ENCODE results near the gene COL25A1.
"Not testable (repeated sequence)": the region's sequence is repeated elsewhere in the genome, so short reads cannot be mapped to it uniquely, and the experiment has no call there.

Gene COL25A1

DNA sequence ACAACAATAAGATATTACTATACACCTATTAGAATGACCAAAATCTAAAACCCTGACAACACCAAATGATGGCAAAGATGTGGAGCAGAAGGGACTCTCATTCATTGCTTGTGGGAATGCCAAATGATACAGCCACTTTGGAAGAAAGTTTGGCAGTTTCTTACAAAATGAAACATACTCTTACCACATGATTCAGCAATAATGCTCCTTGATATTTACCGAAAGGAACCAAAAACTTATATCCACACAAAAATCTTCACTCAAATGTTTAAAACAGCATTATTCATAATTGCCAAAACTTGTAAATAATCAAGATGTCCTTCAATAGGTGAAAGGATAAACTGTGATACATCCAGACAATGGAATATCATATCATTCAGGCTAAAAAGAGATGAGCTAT, 180.9 kb downstream of the COL25A1 start:
- no peak for DNase-seq

DNA sequence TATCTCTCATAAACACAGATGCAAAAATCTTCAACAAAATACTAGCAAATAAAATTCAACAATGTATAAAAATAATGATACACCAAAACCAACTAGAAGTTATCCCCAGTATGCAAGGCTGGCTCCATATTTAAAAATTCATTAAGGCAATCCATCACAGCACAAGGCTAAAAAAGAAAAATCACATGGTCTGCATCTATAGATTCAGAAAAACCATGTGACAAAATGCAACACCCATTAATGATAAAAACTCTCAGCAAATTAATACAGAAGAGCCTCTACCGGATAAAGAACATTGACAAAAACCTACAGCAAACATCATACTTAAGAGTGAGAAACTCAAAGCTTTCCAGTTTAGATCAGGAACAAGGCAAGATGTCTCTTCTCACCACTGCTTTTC, 182.6 kb downstream of the COL25A1 start:
- DNase-seq: no peak

DNA sequence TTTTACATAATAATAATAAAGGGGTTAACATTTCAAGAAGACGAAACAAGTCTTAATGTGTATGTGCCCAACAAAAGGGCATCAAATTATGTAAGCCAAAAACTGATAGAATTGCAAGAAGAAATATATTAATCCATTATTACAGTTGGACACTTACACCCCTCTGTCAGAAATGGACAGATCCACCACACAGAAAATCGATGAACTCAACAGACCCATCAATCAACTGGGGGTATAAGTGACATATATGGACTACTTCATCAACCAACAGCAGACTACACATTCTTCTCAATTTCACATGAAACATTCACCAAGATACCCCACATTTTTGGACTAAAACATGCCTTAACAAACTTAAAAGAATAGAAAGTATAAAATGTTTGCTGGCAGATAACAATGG, 183.8 kb downstream of the COL25A1 start:
- DNase-seq: no peak

DNA sequence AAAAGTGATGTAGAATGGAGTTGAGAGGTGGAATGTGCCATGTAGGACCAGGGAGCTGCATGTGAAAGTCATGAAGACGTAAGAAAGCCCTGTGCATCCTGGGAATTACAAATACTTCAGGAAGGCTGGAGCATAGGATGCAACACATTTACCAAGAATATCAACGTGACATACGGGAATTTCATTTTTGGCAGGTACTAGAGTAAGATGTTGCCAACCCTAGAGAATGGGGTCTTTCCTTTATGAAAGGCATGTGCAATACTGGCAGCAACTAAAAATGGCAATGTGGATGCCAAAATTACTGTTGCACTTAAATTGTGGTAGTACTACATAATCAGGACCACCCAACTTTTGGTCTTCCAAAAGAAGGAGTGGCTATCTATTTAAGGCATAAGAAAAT, 188.0 kb downstream of the COL25A1 start:
- DNase-seq: no peak

DNA sequence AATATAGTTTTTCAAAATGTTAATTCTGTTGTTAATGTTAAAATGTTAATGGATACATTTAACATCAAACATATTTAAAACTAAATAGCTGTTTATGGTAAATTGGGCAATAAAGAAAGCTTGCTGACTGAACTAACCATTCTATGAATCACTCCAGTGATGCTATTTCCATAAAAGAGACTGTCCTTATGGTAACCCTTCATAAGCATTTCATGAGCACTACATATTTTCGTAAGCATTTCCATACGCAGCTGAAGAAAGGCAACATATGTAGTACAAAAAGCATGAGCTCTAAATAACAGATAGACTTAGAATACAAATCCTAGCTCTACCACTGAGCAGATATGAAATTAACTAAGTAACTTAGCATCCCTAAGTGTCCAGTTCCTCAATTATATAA, 188.9 kb downstream of the COL25A1 start:
- peak; percentile 66 for DNase-seq

DNA sequence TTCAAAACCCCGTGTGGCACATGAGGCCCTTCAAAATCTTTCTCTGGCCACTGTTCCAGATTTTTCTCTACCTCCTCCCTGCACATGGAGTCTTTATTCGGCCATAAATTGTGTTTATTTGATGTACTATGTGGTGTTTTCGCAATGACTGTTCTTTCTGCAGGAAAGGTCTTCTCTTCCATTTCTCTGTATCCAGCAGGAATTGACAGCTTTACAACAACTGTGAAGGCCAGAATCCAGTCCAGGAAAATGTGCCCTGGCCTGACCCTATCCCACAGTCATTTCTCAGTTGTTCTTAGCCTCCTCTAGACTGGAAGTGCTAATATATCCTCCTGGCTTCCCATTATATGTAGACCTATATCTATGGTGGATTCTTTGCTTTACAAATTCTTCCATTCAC, 191.4 kb downstream of the COL25A1 start:
- DNase-seq: no peak

DNA sequence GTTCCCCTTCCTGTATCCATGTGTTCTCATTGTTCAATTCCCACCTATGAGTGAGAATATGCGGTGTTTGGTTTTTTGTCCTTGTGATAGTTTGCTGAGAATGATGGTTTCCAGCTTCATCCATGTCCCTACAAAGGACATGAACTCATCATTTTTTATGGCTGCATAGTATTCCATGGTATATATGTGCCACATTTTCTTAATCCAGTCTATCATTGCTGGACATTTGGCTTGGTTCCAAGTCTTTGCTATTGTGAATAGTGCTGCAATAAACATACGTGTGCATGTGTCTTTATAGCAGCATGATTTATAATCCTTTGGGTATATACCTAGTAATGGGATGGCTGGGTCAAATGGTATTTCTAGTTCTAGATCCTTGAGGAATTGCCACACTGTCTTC, 194.2 kb downstream of the COL25A1 start:
- not testable (repeated sequence) for DNase-seq

DNA sequence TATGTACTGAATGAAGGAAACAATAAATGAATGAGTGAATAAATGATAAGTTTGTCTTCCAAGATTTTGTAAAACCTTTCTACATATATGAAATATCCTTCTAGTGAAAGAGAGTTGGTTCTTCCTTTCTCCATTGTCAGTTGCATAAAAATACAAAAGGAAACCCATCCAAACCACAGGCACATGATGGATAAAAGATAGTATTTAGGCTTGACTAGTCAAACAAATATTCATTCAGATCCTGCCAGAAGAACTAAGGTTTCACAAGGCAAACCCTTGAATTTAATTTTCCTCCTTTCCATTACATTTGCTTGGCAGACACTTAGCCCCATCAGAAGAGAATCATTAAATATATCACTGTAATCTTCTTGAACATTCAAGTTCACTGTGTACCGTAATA, 208.4 kb downstream of the COL25A1 start:
- no peak for DNase-seq

DNA sequence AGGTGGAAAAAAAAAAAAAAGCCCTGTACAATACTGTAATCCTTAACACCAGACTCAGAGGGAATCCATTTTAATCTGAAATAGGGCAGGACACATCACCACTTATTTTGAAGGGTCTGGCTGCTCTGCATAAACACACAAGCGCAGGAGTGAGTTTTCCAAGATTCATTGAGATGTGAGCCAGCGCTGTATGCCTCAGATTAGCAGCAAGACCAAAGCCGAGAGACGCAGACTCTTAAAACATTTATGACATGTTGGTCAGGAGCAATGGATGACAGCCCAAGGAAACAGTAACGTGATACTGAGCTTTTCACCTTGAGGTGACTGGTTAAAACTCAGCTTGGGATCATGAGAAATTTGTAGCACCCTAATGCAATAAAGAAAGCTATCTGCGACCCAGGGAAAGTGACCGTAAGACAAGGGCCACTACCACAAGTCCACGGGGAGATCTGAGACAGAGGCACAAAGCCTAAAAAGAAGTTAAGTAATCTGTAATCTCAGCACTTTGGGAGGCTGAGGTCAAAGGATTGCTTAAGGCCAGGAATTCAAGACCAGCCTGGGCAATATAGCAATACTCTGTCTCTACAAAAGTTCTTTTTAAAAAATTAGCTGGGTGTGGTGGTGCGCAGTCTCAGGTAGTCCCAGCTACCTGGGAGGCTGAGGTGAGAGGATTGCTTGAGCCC, 210.6 kb downstream of the COL25A1 start:
- DNase-seq: no peak

DNA sequence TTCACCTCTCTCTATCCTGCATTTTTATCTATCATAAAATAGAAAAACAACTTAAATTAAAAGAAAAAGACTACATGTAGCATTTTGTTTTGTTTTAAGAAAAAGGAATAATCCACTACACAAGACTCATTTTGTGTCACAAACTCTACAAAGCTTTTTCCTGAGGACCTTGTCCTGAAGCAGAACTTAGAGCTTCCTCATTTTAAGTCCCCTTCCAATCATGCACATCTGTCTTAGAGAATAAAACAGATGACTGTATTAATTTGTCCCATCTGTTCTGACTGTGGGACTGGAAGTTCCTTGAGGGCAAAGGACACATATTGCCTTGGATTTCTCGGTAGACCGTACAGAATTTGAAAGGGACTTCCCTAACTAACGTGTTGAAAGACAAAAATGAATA, 218.5 kb downstream of the COL25A1 start:
- DNase-seq: no peak

DNA sequence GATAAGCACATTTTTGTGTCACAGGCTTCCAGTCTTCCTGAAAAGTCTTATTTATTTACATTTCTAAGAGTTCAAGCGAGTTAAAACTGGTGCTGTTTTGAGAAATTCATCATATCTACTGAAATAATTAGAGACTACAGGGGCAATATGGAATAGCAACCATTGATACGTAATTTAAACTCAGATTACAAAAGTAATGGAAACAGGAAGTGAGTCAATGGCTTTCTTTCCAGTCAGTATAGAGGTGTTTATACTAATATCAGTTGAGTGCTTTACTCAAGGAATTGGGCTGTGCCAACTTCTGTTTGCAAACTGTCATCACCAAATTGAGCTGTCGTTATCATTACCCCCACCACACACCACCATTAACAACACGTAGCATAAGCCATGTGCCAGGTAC, 222.7 kb downstream of the COL25A1 start:
- DNase-seq: peak; percentile 53

DNA sequence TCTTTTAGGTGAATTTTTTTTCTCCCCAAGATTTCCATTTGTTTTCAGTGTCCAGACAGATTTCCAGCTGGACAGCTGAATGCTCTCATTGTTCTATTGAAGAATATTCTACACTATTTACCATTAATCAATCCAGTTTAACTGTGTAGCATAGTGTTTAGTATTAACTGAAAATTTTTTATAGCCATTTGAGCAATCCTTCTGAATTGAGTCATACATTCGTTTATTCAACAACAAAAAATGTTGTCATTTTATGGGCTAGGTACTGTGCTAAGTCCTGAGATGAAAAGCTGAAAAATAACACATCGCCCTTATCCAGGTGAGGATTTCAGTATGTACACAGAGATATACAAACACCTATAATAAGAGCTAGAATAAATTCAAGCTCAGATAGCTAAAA, 223.3 kb downstream of the COL25A1 start:
- peak; percentile 11 for DNase-seq

DNA sequence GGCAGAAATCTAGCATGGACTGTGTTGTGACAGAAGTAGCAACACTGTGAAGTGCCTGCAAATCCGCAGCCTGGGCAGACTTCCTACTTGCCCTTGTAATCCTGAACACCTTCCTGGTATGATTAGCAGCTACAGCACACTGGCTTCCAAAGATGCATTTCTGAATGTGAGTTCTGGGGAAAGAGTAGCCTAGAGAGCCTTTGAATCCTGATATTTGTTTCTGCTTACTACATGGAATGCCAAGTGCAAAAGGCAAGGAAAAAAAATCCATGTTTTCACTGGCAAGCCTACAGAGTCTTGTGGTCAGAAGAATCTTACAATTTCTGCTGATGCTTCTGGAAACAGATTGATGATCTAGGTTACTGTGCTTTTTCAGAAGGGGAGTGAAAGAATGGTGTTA, 223.7 kb downstream of the COL25A1 start:
- DNase-seq: peak; percentile 88

DNA sequence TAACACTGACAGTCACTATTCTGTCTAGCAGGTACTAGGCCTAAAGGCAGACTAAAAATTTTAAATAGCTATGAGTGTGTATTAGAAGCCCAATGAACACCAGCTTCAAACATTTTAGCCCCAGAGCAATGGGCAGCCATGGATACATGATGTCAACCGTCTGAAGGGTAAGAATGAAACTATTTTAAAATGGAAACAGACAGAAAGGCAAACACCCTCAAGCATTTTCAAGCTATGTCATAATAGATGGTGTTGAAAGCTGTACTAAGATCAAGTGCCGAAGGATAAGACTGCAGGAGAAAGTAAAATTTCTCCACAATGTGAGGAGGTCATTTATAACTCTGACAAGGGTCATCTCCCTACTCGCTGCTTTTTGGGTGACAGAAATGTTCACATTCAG, 225.0 kb downstream of the COL25A1 start:
- peak; percentile 22 for DNase-seq

DNA sequence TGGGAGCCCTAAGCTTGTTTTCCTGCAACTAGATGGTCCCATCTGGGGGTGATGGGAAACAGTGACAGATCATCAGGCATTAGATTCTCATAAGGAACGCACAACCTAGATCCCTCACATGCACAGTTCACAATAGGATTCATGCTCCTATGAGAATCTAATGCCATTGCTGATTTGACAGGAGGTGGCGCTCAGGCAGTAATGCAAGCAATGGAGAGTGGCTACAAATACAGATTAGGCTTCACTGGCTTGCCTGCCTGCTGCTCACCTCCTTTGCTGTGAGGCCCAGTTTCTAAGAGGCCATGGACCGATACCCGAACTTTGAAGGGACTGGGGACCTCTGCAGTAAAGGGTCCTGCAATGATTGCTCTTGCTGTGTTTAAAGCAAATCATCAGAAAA, 225.7 kb downstream of the COL25A1 start:
- not testable (repeated sequence) for DNase-seq

DNA sequence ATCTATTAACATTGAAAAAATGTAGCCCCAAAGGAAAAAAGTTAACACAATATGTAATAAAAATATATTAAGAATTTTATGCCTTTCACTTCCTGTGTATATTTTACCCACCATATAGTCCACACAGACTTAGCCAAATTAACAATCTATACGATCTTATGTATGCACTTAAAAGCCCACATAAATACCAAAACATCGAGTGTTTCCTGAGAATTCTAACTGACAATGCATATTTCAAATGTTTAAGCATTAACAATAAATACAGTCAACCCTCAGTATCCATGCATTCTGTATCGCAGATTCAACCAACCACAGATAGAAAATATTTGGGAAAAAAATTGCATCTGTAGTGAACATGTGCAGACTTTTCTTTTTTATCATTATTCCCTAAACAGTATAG, 226.8 kb downstream of the COL25A1 start:
- peak; percentile 53 for DNase-seq

DNA sequence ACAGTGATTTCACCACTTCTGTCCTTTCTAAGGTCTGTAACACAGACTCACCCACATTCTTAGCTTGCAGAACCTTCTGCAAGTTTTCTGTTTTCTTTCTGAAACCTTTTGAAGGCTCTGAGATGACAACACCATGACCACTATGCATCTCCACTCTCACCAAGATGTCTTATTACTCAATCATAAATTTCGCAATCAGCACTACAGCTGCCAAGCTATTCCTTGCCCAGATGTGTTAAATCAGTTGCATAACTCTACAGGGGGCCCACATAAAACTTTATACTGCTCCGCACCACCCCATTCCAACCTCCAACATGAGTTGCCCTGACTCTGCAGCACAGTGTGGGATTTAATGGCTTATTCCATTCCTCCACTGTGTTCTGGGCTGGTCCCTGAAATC, 229.9 kb downstream of the COL25A1 start:
- peak; percentile 59 for DNase-seq

DNA sequence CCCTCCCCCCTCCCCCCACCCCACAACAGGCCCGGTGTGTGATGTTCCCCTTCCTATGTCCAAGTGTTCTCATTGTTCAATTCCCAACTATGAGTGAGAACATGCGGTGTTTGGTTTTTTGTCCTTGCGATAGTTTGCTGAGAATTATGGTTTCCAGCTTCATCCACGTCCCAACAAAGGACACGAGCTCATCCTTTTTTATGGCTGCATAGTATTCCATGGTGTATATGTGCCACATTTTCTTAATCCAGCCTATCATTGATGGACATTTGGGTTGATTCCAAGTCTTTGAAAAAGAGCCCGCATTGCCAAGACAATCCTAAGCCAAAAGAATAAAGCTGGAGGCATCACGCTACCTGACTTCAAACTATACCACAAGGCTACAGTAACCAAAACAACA, 231.8 kb downstream of the COL25A1 start:
- DNase-seq: not testable (repeated sequence)

DNA sequence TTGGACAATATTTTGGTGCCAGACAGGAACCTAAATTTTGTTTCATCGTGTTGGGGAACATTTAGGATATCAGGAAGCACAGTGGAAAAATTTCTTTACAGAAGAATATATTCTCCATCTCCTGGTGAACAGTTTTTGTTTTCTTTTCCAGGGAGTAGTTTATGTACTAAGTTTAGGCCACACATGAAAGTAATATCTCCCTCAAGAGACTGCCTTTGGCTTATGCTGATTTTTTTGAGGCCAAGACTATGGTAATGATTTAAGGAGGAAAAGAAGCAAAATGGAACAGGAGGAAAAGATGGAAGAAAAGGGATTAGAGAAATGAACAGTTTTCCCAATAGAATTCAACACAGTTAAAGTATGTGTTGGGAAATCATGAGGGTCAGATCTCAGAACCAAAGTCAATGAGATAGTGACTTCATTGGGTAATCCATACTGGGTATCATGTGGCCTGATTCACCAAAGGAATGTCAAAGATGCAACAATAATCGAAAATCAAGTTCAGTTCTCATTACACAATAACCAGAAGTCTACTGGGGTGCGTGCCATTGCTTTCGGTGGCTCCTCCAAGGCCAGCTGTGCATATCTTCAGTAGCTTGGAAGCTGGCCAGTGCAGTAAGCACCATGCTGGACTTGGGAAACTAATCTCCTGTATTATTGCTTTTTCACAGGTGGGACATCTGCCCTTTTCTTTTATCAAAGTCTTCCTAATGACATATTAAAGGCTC, 234.8 kb downstream of the COL25A1 start:
- DNase-seq: peak; percentile 19

DNA sequence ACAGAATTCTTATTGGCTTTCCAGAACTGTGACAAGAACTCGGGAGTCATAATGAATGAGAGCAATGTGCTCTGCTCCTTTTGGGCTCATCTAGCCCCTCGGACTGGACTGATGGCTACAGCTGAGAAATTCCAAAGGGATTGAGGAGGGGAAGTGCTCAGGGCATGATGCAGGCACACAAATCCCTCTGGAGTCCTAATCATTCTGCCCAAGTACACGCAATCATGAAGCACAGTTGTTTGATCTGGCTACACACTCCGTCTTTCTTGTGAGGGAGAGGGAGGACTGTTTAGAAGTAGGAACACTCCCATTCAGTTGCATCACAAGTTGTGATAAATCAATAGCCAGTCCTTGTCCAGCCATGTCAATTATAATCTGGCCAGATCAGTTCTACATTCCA, 237.5 kb downstream of the COL25A1 start:
- DNase-seq: no peak

DNA sequence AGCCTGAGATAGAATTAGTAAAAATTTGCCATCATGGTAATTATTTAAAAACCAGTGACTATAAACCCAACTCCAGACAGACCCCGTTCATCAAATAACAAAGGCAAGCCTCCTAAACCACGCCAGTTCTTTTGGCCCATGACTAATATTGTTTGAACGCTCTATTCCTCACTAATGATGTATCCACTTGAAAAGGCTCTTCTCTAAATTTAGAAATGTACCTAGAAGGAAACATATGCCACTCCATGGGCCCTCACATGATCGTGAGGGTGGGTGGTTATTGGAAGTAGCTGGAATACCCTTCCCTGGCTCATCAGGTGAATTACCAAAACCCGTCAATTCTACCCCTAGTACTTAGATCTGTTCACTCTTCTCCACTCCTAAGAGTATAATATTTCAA, 249.2 kb downstream of the COL25A1 start:
- DNase-seq: no peak

DNA sequence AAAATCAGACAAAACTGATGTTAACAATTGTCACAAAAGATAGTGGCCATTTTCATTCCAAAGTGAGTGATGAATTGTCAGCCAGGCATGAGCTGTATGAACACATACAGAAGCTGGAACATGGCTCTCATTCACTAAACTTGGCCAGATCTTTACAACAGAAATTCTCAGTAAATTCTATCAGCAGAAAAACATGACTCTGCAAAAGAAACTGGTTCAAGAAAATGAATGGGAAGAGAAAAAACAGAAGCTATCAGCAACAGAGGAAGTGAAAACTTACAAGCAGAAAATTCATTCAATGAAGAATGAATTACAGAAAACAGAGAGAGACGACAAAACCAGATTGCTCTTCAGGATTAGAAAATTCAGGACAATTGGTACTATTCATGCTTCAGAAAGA, 249.6 kb downstream of the COL25A1 start:
- peak; percentile 11 for DNase-seq

DNA sequence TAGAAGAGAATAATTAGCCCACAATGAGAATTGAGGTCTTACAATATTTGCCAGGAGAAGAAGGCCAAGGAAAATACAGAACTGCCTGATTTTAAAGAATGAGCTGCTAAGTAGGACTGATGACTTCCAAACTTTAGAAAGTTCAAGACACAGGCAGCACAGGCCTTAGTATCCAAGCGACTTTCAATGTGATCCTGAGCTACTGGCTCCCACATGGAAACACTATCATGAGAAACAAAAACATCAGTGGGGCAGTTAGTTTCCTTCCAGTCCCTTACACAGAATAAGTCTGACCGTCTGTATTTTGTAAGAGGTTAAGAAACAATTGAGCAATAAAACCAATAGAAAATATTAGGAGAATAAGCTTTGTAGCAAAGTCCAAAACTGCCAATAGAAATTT, 251.4 kb downstream of the COL25A1 start:
- DNase-seq: no peak

DNA sequence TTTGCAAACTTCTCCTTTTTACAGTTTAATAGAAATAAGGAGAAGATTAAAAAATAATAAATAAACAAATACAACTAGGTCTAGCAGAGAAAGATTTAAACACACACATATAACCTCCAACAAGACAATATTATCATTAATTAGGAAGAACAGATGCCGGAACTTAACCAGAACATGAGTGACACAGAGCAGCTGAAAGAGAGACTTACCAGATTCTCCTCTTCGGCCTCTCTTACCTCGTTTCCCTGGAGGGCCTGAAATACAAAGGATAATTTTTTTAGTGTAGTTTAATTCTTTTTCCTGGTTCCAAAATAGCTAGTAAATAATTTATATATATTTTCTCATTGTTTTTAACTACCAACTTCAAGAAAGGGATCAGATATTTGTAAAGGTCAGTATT, 252.5 kb downstream of the COL25A1 start:
- DNase-seq: no peak

Data from fibroblast of skin of back (primary cell).